Measurements from ENCODE around the gene SLC4A1. TPM values are rescaled to one million over a fixed set of nuclear protein-coding genes. Genes with fewer than 3 reads are reported as not detected.

The SLC4A1 gene
- total RNA-seq, 4 donors from 2014 or later = 0.21 TPM; not detected in 3

DNA sequence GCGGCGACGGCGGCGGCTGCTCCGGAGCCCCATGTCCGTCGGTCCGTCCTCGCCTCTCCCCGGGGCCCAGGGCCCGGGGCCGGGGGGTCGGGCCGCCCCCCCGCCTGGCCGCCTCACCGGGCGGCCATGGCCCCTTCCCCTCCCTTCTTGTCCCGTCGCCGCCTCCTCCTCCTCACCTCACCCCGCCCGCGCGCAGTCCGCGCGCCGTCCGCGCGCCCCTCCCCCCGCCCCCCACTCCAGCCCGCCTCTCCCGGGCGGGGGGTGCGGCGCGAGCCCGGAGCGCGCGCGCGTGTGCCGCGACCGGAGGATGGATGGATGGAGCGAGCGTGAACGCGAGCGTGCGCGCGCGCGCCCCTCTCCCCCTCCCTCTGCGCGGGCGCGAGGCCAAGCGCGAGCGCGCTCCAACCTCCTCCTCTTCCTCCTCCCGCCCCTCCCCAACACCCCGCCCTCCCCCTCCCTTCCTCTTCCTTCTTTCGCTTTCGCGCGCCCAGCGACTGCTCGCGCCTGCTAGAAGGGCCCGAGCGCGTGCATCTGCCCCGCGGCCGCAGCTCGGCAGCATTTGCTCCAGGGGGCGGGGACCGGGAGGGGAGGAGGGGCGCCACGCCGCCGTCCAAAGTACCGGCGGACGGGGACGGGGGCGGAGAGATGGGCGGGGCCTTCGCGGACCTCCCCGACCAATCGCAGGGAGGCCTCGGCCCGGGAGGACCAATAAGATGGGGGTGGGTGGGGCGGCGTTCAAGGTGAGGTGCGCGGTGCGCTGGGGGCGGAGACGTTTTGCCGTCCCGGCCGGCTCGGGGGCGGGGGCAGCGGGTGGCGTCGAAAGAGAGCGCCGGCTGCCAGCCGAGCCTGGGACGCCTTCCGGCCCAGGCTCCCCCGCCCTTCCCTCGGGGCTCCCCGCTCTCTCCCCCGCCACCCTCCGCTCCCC lies 68.1 kb downstream of the SLC4A1 start, which contains the start of gene ATXN7L3:
TSS of gene ATXN7L3 (minus strand) at position 332 of the 925 bp plus-strand sequence. CDS start 1,814 bp downstream, outside the sequence.
- WGBS, 2 donors = 0% methylated on average over 25 to 37 of the region's 126 CpGs
- Histone ChIP-seq H3K4me1 (peaks cover 0 to 59% (median 13%) of the 10 kb centered on the region in 4 donors), H3K27me3 (no peaks in the 10 kb centered on the region), H3K9me3 (no peaks in the 10 kb centered on the region), H3K4me3 (peak within 1 kb of the TSS; percentile 68 to 96 (median 88)), H3K27ac (peak within 1 kb of the TSS; percentile 95 to 99 (median 98)), H3K36me3 (peaks cover 2 to 27% (median 8%) of the 10 kb centered on the region in 3 donors)
- peak; percentile 98 to 99 for DNase-seq (ENCODE audit: low spot score in 2 of 2)
- TF ChIP-seq POLR2A (IDR thresholded peaks at IDR 0.05) (peak in 1 of 2 donors; percentile 52), CTCF (IDR thresholded peaks at IDR 0.05) (no peak), EP300 (IDR thresholded peaks at IDR 0.05) (peak in 1 of 2 donors; percentile 56)

- peaks cover 0 to 51% (median 13%) of the 10 kb centered on the region in 4 donors for H3K4me1 ChIP-seq
- no peaks in the 10 kb centered on the region for H3K27me3 ChIP-seq
- H3K36me3 ChIP-seq = peaks cover 5 to 36% (median 14%) of the 10 kb centered on the region in 3 donors
- peak overlapping the region; percentile 68 to 96 (median 83) for H3K4me3 ChIP-seq
- H3K27ac ChIP-seq = peak overlapping the region; percentile 95 to 99 (median 98)
- 0 to 2% methylated on average over 2 to 20 of the region's 68 CpGs for WGBS, 2 donors
- no peak for TF ChIP-seq CTCF (IDR thresholded peaks at IDR 0.05)
- TF ChIP-seq POLR2A (IDR thresholded peaks at IDR 0.05) = no peak
- no peak for TF ChIP-seq EP300 (IDR thresholded peaks at IDR 0.05)
- H3K9me3 ChIP-seq = no peaks in the 10 kb centered on the region
- no peak for DNase-seq (ENCODE audit: low spot score in 2 of 2)
Measured at GRCh38 chr17:44198721-44199552, 69.0 kb downstream of the SLC4A1 start.

Small RNA genes lying within 50 kb of the gene (small RNA-seq; reads per million reads assigned to genes)
- gene MIR6782 (not detected), gene RF00012 (not detected), gene RN7SL507P (not detected), gene RNU6-453P (not detected)

Other genes starting within 250 kb of the SLC4A1 start
- gene LSM12, start 201.5 kb downstream of the SLC4A1 start, total RNA-seq = 10 to 100 TPM; 18.2 to 37.2 (median 23.9) TPM
- gene G6PC3, start 197.4 kb downstream of the SLC4A1 start, total RNA-seq = 10 to 100 TPM; 24.9 to 68.7 (median 36.2) TPM
- 100 to 1,000 TPM in 3 of 4 donors, 10 to 100 TPM in 1; 99.8 to 201 (median 125) TPM for gene HDAC5, start 144.5 kb downstream of the SLC4A1 start, total RNA-seq
- gene HROB, start 126.2 kb downstream of the SLC4A1 start, total RNA-seq = 1 to 10 TPM; 1.5 to 2.7 (median 2.1) TPM
- gene ASB16, start 97.4 kb downstream of the SLC4A1 start, total RNA-seq = 1 to 10 TPM in 1 of 4 donors, not detected in 3; 2.7 TPM
- gene TMUB2, start 81.2 kb downstream of the SLC4A1 start, total RNA-seq = 10 to 100 TPM; 28.6 to 41.2 (median 35.6) TPM
- gene ATXN7L3, start 68.3 kb downstream of the SLC4A1 start, total RNA-seq = 10 to 100 TPM; 40.9 to 60.4 (median 52.7) TPM
- 10 to 100 TPM; 65.7 to 71.9 (median 69.3) TPM for gene UBTF, start 48.5 kb downstream of the SLC4A1 start, total RNA-seq
- gene RUNDC3A, start 40.5 kb upstream of the SLC4A1 start, total RNA-seq = not detected
- gene SLC25A39, start 56.7 kb upstream of the SLC4A1 start, total RNA-seq = 10 to 100 TPM; 51.3 to 99.0 (median 70.9) TPM
- gene GRN, start 77.2 kb upstream of the SLC4A1 start, total RNA-seq = 100 to 1,000 TPM; 159 to 223 (median 188) TPM
- gene FAM171A2, start 95.7 kb upstream of the SLC4A1 start, total RNA-seq = 1 to 10 TPM; 1.0 to 8.1 (median 5.2) TPM
- gene ITGA2B, start 121.5 kb upstream of the SLC4A1 start, total RNA-seq = 1 to 10 TPM; 1.5 to 3.0 (median 2.8) TPM
- 10 to 100 TPM; 55.1 to 71.2 (median 59.8) TPM for gene GPATCH8, start 235.3 kb upstream of the SLC4A1 start, total RNA-seq